Measurements from ENCODE around the gene LPIN3. TPM values are rescaled to one million over a fixed set of nuclear protein-coding genes. Genes with fewer than 3 reads are reported as not detected.

LPIN3 gene
- total RNA-seq, 1 experiment from 2014 or later: 18.5 TPM

GRCh38 chr20:41353530-41353929 lies 12.9 kb downstream of the LPIN3 start:
- intact Hi-C loops (cut with micrococcal nuclease): no loop called here
- Histone ChIP-seq H3K4me2 (ENCODE audit: low read length) (no peak overlapping the region), H3K36me3 (ENCODE audit: control insufficient read depth in 1 of 2, insufficient read depth in 2 of 2, low read length in 2 of 2) (0 out of 4 replicates have a peak, but pooled peaks cover 2 to 3% of the 10 kb centered on the region in 2 experiments), H4K20me1 (ENCODE audit: insufficient read depth) (no peaks in the 10 kb centered on the region), H3K27me3 (ENCODE audit: insufficient read depth, low read length) (no peaks in the 10 kb centered on the region), H3K9ac (ENCODE audit: low read length) (no peak overlapping the region), H3K4me1 (ENCODE audit: control insufficient read depth in 1 of 2, insufficient read depth in 2 of 2, low read length in 2 of 2) (no peaks in the 10 kb centered on the region), H3K79me2 (ENCODE audit: insufficient read depth, low read length) (no peaks in the 10 kb centered on the region), H3K9me3 (ENCODE audit: control insufficient read depth in 1 of 2, insufficient read depth in 1 of 2, low read depth in 1 of 2, low read length in 2 of 2) (no peaks in the 10 kb centered on the region), H3K27ac (ENCODE audit: low read depth, low read length) (no peak overlapping the region), H3K4me3 (replicated peaks in 1 of 2; ENCODE audit: low read depth in 1 of 2, low read length in 2 of 2) (no peak overlapping the region), H3K9me2 (ENCODE audit: insufficient read depth) (no peaks in the 10 kb centered on the region), H2AFZ (ENCODE audit: low read depth, low read length, poor library complexity, severe bottlenecking) (no peak overlapping the region)
- POLR2A ChIA-PET: no interaction called here
- RAD21 ChIA-PET (ENCODE audit: low non-redundant PET in 1 of 2, low total read pairs in 2 of 2, uncharacterized antibody in 2 of 2, unreplicated experiment in 2 of 2): no interaction called here
- CTCF ChIA-PET: no interaction called here
- TF ChIP-seq ZNF274 (IDR thresholded peaks at IDR 0.05; ENCODE audit: low read depth, low read length) (no peak), CTCF (IDR thresholded peaks at IDR 0.05 in 2 of 3, conservative IDR thresholded peaks at IDR 0.05 in 1 of 3; ENCODE audit: borderline replicate concordance in 1 of 3, insufficient read depth in 1 of 3, low read depth in 2 of 3, low read length in 2 of 3) (no peak), POLR2A (IDR thresholded peaks at IDR 0.05; ENCODE audit: borderline replicate concordance, extremely low read depth, insufficient read depth, insufficient read length) (no peak), POLR2AphosphoS5 (IDR thresholded peaks at IDR 0.05; ENCODE audit: low read depth, low read length) (no peak), TCF7L2 (IDR thresholded peaks at IDR 0.05; ENCODE audit: borderline replicate concordance, extremely low read depth, insufficient read depth, insufficient read length) (no peak), JUND (IDR thresholded peaks at IDR 0.05) (no peak), RAD21 (IDR thresholded peaks at IDR 0.05; ENCODE audit: low read depth) (no peak), ELF1 (IDR thresholded peaks at IDR 0.05; ENCODE audit: borderline replicate concordance, low read depth) (no peak), FOSL1 (IDR thresholded peaks at IDR 0.05; ENCODE audit: low read depth) (no peak), ATF3 (IDR thresholded peaks at IDR 0.05) (no peak), EZH2phosphoT487 (IDR thresholded peaks at IDR 0.05; ENCODE audit: borderline replicate concordance) (no peak)
- DNase-seq (ENCODE audit: low read depth, low spot score) (no peak), ATAC-seq (no peak)
- BruUV-seq (replicated peaks): no TSS peak
